Measurements from ENCODE around the gene DAAM1. TPM values are rescaled to one million over a fixed set of nuclear protein-coding genes. Genes with fewer than 3 reads are reported as not detected.

Gene DAAM1
- total RNA-seq, 1 experiment from 2014 or later: 30.4 TPM

GRCh38 chr14:59417311-59417710, 228.8 kb downstream of the DAAM1 start (continued):
- TF ChIP-seq ATF6 (CRISPR knock-in tag; IDR thresholded peaks at IDR 0.05): no peak
- no peak for TF ChIP-seq ATF2 (CRISPR knock-in tag; IDR thresholded peaks at IDR 0.05; ENCODE audit: borderline replicate concordance, low read depth)

- DNase-seq (ENCODE audit: low spot score): no peak
- ChIA-PET CTCF (interaction anchor here (0.7 kb wide), 2 partner anchors 24 to 364 kb away, joined by 3 to 7 read pairs; no protein-coding TSS in a partner anchor), POLR2A (interaction anchor here (0.7 kb wide), 1 partner anchor 331 kb away, joined by 8 read pairs; no protein-coding TSS in a partner anchor)
- no peaks in the 10 kb centered on the region for H3K4me1 Mint-ChIP-seq
- no peak for ATAC-seq
- no peaks in the 10 kb centered on the region for H3K9me3 Mint-ChIP-seq
- no peak overlapping the region for H3K27ac Mint-ChIP-seq
- no peaks in the 10 kb centered on the region for H3K27me3 Mint-ChIP-seq (ENCODE audit: low read depth)
- no peaks in the 10 kb centered on the region for H3K36me3 Mint-ChIP-seq
- no peak overlapping the region for H3K4me3 Mint-ChIP-seq
- TF ChIP-seq NR1H2 (CRISPR knock-in tag; IDR thresholded peaks at IDR 0.05) (no peak), FOXP1 (CRISPR knock-in tag; IDR thresholded peaks at IDR 0.05; ENCODE audit: borderline replicate concordance) (no peak), ZNF423 (CRISPR knock-in tag; IDR thresholded peaks at IDR 0.05) (no peak), ZNF263 (CRISPR knock-in tag; IDR thresholded peaks at IDR 0.05; ENCODE audit: low read depth) (no peak), MAX (CRISPR knock-in tag; IDR thresholded peaks at IDR 0.05) (no peak), CREB1 (CRISPR knock-in tag; IDR thresholded peaks at IDR 0.05) (no peak), NFE2L1 (CRISPR knock-in tag; IDR thresholded peaks at IDR 0.05) (no peak), JAZF1 (CRISPR knock-in tag; IDR thresholded peaks at IDR 0.05) (no peak), ZBTB43 (CRISPR knock-in tag; IDR thresholded peaks at IDR 0.05) (no peak), IRF2 (CRISPR knock-in tag; IDR thresholded peaks at IDR 0.05; ENCODE audit: borderline replicate concordance, low read depth) (no peak), TP53 (CRISPR knock-in tag; IDR thresholded peaks at IDR 0.05) (no peak)
Observed at GRCh38 chr14:59419303-59419702, 230.8 kb downstream of the DAAM1 start.
